Activated T-helper 1 cell treated with Interleukin-2 at 50 U/mL for 16 hours (primary cell): ENCODE results near the gene MMP24.

Experiments
- DNase-seq: peaks from one replicate; pipeline ENCODE4 v3.0.0-alpha.2; 2020; ENCODE audit warnings: low read depth

The MMP24 gene

GRCh38 chr20:35293303-35294292, 67.1 kb downstream of the MMP24 start:
- DNase-seq, result no peak

DNA sequence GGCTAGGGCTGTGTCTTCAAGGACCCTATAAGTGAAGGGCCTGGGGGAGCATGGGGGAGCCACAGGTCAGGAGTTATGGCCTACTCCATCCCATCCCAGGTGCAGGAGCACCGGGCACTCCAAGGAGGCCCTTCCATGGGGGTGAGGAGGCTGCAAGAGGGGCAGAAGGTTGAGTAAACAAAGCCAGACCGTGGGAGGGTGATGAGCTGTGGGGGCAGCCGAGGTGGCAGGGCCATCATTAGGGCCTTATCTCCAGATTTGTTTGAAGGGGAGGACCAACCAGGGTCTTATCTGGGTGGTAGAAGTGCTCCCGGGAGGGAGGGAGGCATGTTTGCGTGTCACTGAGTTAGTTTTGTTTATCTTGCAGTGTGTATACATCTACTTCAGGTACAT, 67.8 kb downstream of the MMP24 start:
- no peak for DNase-seq

- DNase-seq, result no peak
Measured at GRCh38 chr20:35295058-35295457, 68.6 kb downstream of the MMP24 start.

DNA sequence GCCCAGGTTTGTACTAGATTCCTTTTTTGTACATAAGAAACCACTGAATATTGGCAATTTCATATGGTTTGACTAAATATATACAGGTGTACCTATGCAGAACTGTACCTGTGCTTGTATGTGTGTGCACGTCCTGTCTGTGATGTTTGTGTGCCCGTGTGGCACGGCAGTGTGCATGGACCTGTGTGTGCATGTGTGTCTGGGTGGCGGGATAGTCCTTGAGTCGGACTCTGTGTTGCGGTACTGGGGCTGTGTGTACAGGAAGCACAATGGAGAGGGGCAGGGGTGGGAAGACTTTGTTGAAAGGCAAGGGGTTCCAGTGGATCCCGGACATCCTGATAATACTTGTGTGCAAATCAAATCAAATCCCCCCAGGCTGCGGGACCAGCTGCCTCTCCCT, 69.2 kb downstream of the MMP24 start:
- no peak for DNase-seq

- DNase-seq, result no peak
Measured at GRCh38 chr20:35296101-35296554, 69.6 kb downstream of the MMP24 start.

DNA sequence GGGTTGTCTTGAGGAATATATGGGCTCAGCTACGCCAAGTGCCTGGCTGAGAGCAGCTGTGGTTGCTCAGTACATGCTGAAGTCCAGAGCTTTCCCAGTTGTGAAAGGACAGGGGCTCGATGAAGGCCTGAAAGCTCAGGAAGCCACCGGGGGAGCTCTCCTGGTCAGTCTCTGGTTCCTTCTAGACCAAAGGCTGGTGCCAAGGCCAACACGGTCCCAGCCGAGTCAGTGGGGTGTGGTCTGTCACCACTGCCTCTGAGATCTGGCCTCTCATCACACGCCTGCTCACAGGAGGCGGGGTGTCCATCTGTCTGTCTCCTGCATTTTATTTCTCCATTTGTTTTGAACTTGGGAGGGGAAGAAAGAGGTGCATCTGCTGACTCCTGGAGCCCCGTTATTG, 70.7 kb downstream of the MMP24 start:
- DNase-seq, result no peak

- no peak for DNase-seq
Measured at GRCh38 chr20:35297740-35298139, 71.2 kb downstream of the MMP24 start.

GRCh38 chr20:35298264-35298663, 71.8 kb downstream of the MMP24 start:
- no peak for DNase-seq

DNA sequence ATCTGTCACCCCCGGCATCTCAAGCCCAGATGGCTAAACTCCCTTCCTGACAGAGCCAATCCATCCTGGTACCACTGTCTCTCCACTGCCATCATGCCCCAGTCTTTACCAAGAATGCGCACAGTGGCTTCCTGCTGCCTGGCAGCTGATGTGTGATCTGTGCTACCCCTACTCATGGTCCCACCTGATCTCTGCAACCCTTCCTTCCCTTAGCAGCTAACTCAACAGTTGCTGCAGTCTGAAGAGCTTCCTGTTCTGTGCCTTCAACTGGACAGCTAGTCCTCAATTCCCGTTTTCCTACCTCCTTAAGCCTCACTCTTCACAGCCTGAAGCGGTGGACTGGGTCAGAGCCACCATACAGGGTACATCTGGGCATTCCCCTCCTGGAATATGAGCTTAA, 73.3 kb downstream of the MMP24 start:
- no peak for DNase-seq

- DNase-seq, result no peak
Measured at GRCh38 chr20:35300469-35301262, 74.2 kb downstream of the MMP24 start.

DNA sequence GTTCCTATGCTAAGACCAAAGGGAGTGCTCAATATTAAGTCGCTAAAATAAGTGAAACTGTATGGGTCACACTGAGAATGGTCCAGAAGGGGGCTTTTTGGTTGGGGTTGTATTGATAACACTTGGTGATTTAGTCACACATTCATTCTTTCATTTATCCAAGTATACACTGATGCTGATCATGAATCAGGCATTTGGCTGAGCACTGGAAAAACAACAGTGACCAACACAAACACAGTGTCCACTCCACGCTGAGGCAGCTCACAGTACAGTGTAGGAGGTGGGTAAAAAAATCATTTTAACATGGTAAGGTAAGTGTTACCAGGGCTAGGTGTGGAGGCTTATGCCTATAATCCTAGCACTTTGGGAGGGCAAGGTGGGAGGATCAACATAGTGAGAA, 74.9 kb downstream of the MMP24 start:
- DNase-seq, result no peak

DNA sequence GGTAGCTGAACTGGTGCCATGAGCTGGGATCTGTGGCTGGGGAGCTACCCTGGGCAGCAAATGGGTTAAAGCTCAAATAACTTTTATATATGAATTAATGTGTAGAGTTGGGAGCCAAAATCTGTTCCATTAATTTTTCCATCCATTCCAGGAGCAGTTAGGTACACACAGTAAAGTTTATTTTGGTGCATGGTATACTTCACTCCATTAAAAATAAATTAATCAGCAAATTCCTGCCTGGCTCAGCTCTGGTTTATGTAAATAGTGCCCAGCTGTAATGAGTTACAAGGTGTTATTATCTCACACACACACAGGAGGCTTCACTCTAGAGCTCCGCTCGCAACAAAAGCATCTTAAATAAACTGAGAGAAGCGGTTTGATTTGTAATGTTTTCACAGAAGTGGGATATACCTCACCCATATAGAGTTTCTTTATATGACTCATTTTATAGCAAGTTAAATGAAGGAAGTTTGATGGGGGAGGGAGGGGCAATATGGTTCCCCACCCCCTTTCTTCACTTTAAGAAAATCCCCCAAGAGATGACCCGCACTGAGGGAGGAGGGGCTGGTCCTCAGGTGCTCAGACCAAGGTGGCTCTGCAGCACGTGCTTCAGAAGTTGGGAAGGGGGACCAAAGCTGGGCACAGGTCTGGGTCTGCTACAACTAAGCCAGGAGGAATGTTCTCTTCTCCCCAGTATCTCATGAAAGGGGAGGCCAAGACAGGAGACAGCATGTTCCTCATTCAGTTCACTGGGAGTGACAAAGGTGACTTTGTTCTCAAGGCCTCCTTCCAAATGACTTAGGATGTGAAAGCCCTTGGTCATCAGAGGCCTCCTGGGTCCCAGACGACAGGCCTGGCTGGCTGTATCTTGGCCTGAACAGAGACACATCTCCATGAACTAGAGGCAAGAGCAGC, 76.2 kb downstream of the MMP24 start:
- no peak for DNase-seq

- no peak for DNase-seq
Measured at GRCh38 chr20:35303382-35303734, 76.9 kb downstream of the MMP24 start.

DNA sequence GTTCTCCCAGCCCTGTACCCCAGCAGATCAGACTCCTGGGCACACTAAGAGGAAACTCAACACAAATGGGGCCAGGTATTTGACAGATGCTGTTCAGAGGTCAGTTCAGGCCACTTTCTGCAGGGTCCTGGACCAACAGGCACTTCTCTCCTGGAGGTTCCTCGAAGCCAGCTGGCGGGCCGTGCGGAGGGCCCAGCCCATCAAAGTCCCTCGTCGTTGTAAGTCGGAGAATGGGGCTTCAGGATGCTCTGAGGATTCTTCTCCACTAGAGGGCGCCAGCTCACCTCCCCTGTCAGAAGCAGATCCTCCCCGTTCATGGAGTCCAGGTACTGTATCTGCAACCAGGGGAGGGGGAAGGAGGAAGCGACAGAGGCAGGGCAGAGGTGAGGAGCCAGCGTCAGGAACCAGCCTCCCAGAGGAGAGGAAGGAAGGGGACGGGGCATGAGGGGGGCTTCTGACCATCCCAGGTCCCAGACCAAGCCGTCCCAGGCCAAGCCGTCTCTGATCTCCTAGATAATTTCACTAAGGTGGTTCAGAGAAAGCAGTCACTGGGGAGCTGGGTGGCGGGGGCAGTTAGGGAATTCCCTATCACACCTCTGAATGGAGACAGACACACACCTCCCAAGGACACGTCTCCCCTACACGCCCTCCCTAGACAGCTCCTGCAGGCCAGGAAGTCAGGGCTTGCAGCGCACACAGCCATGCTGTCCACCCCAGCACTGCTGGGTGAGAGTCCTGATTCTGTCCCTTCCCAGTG, 77.4 kb downstream of the MMP24 start:
- DNase-seq, result peak; percentile 61

GRCh38 chr20:35304956-35305355, 78.5 kb downstream of the MMP24 start:
- DNase-seq, result no peak

DNA sequence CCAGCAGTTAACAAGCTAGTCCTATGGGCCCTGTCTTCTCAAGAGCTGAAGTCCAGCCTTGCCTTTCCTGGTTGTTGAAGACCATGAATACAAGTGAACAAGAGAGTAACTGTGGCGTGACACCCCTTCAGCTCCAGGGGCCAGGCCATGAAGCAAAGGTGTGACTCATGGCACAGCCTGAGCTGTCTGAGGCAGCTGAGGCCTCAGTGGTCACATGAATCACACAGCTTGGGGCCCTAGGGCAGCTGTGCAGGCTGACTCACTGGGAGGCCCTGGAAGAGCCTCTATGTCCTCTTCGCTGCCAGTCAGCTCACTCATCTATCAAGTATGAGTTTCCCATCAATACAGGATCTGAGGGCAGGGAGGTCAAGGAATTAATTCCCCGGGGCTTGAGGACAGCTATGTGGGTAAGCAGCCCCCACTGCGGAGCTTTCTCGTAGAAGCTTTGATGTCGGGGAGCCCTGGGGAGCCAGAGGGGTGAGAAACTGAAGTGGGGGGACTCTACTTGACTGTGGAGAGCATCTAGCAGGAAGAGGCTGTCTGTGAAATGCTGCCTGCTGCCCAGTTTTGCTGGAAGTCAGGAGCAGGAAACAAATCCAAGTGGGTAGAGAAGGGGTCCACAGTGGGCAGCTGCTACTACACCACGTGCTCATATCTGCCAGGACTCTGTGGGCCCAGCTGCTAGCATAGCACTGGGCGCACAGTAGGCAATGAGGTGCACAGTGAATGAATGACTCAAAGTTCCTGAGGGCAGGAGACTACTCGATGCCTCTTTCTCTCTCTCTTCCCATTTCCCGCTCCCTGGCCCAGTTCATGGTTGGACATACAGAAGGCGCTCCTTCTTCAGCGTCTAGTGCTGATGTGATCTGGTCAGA, 79.4 kb downstream of the MMP24 start:
- peak; percentile 16 for DNase-seq

DNA sequence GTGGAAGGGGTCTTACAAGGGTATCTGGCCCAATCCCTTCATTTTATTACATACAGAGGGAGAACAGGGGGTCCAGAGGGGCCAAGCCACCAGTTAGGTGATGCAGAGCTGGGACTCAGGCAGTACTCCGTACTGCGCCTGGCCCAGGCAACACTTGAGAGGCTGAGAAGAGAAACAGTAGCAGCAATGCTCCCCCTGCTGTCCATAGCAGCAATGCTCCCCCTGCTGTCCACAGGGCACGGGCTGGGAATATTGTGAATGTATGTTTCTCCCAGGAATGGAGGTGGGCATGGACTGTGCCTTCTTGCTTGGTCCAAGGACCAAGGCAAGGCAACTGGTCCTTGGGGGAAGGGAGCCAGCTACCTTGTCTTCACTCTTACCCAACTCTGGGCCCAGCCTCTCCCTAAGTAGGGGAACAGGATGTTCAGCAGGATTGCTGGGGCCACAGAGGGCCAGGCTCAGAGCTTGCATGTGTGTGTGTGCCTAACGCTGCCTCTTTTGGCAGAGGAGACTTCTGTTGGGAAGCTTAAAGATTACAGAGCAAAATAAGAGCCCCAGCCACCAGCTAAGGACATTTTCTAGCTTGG, 80.5 kb downstream of the MMP24 start:
- no peak for DNase-seq

DNA sequence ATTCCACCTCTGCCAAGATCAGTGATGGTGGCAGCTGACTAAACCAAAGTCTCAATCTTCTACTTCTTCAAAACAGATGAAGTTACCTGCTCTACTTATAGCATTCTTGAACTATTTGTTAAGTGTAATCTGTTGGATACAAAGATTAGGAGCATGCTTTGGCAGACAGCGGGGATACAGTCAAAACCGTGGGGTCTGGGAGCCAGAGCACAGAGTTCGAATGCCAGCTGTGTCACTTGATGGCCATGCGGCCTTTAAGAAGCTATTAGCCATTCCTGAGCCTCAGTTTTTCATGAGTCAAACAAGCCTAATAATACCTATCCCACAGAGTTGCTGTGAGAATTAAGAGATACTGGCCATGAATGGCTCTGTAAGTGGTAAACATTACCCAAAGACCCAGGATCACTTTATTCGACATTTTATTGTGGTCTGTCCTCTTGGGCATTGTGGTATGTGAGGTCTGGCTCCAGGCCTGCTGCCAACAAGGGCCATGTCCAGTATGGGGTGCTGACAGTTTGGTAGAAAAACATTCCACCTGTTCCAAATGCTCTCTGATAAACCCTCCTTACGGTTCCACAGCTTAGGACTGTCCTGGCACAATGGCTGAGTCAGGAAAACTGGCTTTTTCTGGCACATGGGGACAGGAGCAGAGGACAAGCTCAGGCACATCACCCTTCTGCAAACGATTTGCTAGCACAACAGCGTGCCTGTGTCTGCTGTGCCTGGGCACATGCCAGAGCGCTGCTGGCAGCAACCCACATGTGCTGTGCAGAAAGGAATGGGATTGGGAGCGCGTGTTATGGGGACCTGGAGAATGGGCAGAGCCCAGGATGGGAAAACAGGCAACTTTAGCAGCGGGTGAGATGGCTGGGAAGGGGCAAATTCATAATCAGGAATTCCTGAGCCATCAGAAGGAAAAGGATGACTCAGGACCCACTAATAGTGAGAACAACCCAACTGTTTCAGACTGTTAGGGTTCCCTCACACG, 81.5 kb downstream of the MMP24 start:
- DNase-seq, result no peak

DNA sequence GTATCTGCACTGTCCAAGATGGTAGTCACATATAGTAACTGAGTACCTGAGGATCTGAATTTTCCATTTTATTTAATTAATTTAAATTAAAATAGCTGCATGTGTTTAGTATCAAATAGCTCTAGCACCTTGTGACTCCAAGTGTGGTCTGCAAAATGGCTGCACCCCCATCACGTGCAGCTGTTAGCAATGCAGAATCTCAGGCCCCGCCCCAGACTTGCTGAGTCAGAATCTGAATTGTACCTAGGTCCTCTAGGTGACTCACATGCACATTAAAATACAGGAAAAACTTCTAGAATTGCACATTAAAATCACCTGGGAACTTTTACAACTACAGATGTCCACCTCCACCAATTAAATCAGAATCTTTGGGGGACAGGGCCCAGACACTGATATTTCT, 84.9 kb downstream of the MMP24 start:
- no peak for DNase-seq
